ENCODE results near the gene FXYD7. TPM values are rescaled to one million over a fixed set of nuclear protein-coding genes. Genes with fewer than 3 reads are reported as not detected.

Gene FXYD7
- total and polyA plus RNA-seq, 9 of the 15 experiments (the other 6 are each of a cell fraction or from before 2014, with no cell fraction given), result 0.10 to 0.80 (median 0.31) TPM; not detected in 3

GRCh38 chr19:35153701-35154524 is 10.9 kb downstream of the FXYD7 start (continued):
- TF ChIP-seq RFX1 (IDR thresholded peaks at IDR 0.05) (no peak), ARID4B (CRISPR knock-in tag; IDR thresholded peaks at IDR 0.05) (peak; percentile 44; the same call in 1 of the 2 replicates), SREBF1 (IDR thresholded peaks at IDR 0.05; ENCODE audit: borderline replicate concordance, low read depth, low read length) (0 out of 2 replicates have a peak, but pooled peaks have one; percentile 30), THRA (IDR thresholded peaks at IDR 0.05) (no peak), MAFK (IDR thresholded peaks at IDR 0.05; ENCODE audit: low read length) (no peak), HMGN3 (IDR thresholded peaks at IDR 0.05; ENCODE audit: borderline replicate concordance, extremely low read depth, insufficient read length, low read depth, low read length) (peak; percentile 39), ZNF407 (IDR thresholded peaks at IDR 0.05; ENCODE audit: low read depth) (0 out of 2 replicates have a peak, but pooled peaks have one; percentile 16), GATAD2A (IDR thresholded peaks at IDR 0.05) (0 out of 2 replicates have a peak, but pooled peaks have one; percentile 34), ZNF511 (CRISPR knock-in tag; IDR thresholded peaks at IDR 0.05) (no peak), ZBTB7A (IDR thresholded peaks at IDR 0.05; ENCODE audit: borderline replicate concordance, control insufficient read depth, low read depth, low read length) (peak; percentile 89; the same call in 1 of the 2 replicates), NFATC3 (IDR thresholded peaks at IDR 0.05) (no peak)
